Liver (tissue), 9 donors: ENCODE measurements around the gene PPFIBP1. TPM values are rescaled to one million over a fixed set of nuclear protein-coding genes. Genes with fewer than 3 reads are reported as not detected.

Source experiments
- DNase-seq: peaks from one replicate; pipeline ENCODE4 v3.0.0-alpha.2; 2017; ENCODE audit warnings: low spot score
- H3K27ac ChIP-seq, 2 donors: one replicate each; pipeline ENCODE4 v1.7.0; 2013; ENCODE audit warnings: inconsistent platforms in 2 of 2, low read length in 2 of 2, control low read depth in 1 of 2, low read depth in 1 of 2, mild to moderate bottlenecking in 1 of 2
- H3K27me3 ChIP-seq, 4 donors: one replicate each; pipeline versions ENCODE4 v1.6.1 to v1.7.0; 2013; ENCODE audit warnings: low read length in 3 of 4, inconsistent platforms in 1 of 4, mild to moderate bottlenecking in 1 of 4, moderate library complexity in 1 of 4; ENCODE audit not compliant: control insufficient read depth in 4 of 4, insufficient read depth in 4 of 4
- H3K36me3 ChIP-seq, 4 donors: one replicate each; pipeline versions ENCODE4 v1.6.1 to v1.7.0; 2013; ENCODE audit warnings: low read length in 3 of 4, mild to moderate bottlenecking in 3 of 4, low read depth in 1 of 4, moderate library complexity in 1 of 4; ENCODE audit not compliant: control insufficient read depth in 4 of 4, insufficient read depth in 3 of 4
- H3K4me1 ChIP-seq, 4 donors: one replicate each; pipeline versions ENCODE4 v1.6.1 to v1.7.0; 2013; ENCODE audit warnings: low read length in 3 of 4, mild to moderate bottlenecking in 3 of 4, moderate library complexity in 1 of 4; ENCODE audit not compliant: control insufficient read depth in 4 of 4, insufficient read depth in 4 of 4
- H3K4me3 ChIP-seq, 3 donors: one replicate each; pipeline versions ENCODE4 v1.6.1 to v1.7.0; 2013; ENCODE audit warnings: low read length in 3 of 3, control low read depth in 1 of 3, low read depth in 1 of 3, mild to moderate bottlenecking in 1 of 3
- H3K9ac ChIP-seq, 2 donors: one replicate each; pipeline ENCODE4 v1.7.0; 2013; ENCODE audit warnings: low read length in 2 of 2, mild to moderate bottlenecking in 2 of 2, moderate library complexity in 2 of 2, control low read depth in 1 of 2, low read depth in 1 of 2
- H3K9me3 ChIP-seq, 4 donors: one replicate each; pipeline versions ENCODE4 v1.6.1 to v1.7.0; 2013; ENCODE audit warnings: low read length in 3 of 4; ENCODE audit not compliant: control insufficient read depth in 4 of 4
- ATF3 ChIP-seq: IDR thresholded peaks from 2 replicates; pipeline ENCODE4 v1.6.1; 2016; ENCODE audit warnings: antibody characterized with exemption
- CTCF ChIP-seq: fragments of 150-350 bp; IDR thresholded peaks from 2 replicates; pipeline ENCODE4 v1.5.1; 2017; ENCODE audit warnings: improper control_type of control experiment, low read depth, low read length; ENCODE audit not compliant: missing input control
- FOXA1 ChIP-seq: IDR thresholded peaks from 2 replicates; pipeline ENCODE4 v1.6.1; 2016; ENCODE audit warnings: antibody characterized with exemption
- FOXA2 ChIP-seq: IDR thresholded peaks from 2 replicates; pipeline ENCODE4 v1.6.1; 2016; ENCODE audit warnings: antibody characterized with exemption
- GABPA ChIP-seq, 2 donors: IDR thresholded peaks in 1 of 2; conservative IDR thresholded peaks in 1 of 2; 2 replicates each; pipeline ENCODE4 v1.6.1; 2016; ENCODE audit warnings: antibody characterized with exemption in 2 of 2, mild to moderate bottlenecking in 1 of 2, moderate library complexity in 1 of 2
- HNF4A ChIP-seq, 2 donors: conservative IDR thresholded peaks; 2 replicates each; pipeline ENCODE4 v1.6.1; 2016; ENCODE audit warnings: antibody characterized with exemption in 2 of 2, mild to moderate bottlenecking in 2 of 2
- HNF4G ChIP-seq: IDR thresholded peaks from 2 replicates; pipeline ENCODE4 v1.6.1; 2016; ENCODE audit warnings: antibody characterized with exemption
- JUND ChIP-seq, 2 donors: IDR thresholded peaks; 2 replicates each; pipeline ENCODE4 v1.6.1; 2016; ENCODE audit warnings: antibody characterized with exemption in 2 of 2
- MAX ChIP-seq: IDR thresholded peaks from 2 replicates; pipeline ENCODE4 v1.6.1; 2016; ENCODE audit warnings: antibody characterized with exemption
- NR2F2 ChIP-seq: IDR thresholded peaks from 2 replicates; pipeline ENCODE4 v1.6.1; 2016; ENCODE audit warnings: antibody characterized with exemption
- RAD21 ChIP-seq, 2 donors: IDR thresholded peaks; 2 replicates each; pipeline ENCODE4 v1.6.1; 2016; ENCODE audit warnings: antibody characterized with exemption in 2 of 2, mild to moderate bottlenecking in 2 of 2
- REST ChIP-seq: IDR thresholded peaks from 2 replicates; pipeline ENCODE4 v1.6.1; 2016; ENCODE audit warnings: antibody characterized with exemption, mild to moderate bottlenecking
- SP1 ChIP-seq: IDR thresholded peaks from 2 replicates; pipeline ENCODE4 v1.6.1; 2018; ENCODE audit warnings: antibody characterized with exemption, mild to moderate bottlenecking
- ZBTB33 ChIP-seq: IDR thresholded peaks from 2 replicates; pipeline ENCODE4 v1.6.1; 2016; ENCODE audit warnings: antibody characterized with exemption
- WGBS: extraction: QIAGEN DNeasy Blood & Tissue Kit; methylation state at CpG from one replicate; pipeline ENCODE4 v1.1.7; 2013; 5-methylcytosine and 5-hydroxymethylcytosine counted together
- polyA plus RNA-seq, 2 donors: library from polyadenylated mRNA; stranded (reverse) in 1 of 2; unstranded in 1 of 2; fragments of 200-250 nt in 1 of 2; fragments of >200 nt in 1 of 2; fragmentation: Nextera tagmentation in 1 of 2; extraction: Ambion mirVana in 1 of 2; gene quantifications; one replicate each; pipeline versions ENCODE4 v1.2.1 to v1.2.3, GENCODE V29; 2013 to 2015
- total RNA-seq, 2 donors: library from RNA; depleted of rRNA; stranded (reverse); fragments of >200 nt; gene quantifications; one replicate each; pipeline ENCODE4 v1.2.3, GENCODE V29; 2014
- donor health status: healthy.
- donor health status: healthy.
- donor health status: healthy.
- donor health status: healthy.
- donor health status: healthy.

PPFIBP1 gene
- total and polyA plus RNA-seq, 4 donors: 10.5 to 65.8 (median 17.4) TPM

GRCh38 chr12:27491226-27491625, 32.8 kb upstream of the PPFIBP1 start:
- no peaks in the 10 kb centered on the region for H3K36me3 ChIP-seq
- peaks cover 0 to 4% (median 3%) of the 10 kb centered on the region in 4 donors for H3K4me1 ChIP-seq
- no peak overlapping the region for H3K4me3 ChIP-seq
- 34% methylated on average over 2 of the region's 2 CpGs for whole genome bisulfite sequencing
- H3K27me3 ChIP-seq: no peaks in the 10 kb centered on the region
- DNase-seq: no peak
- H3K27ac ChIP-seq: no peak overlapping the region
- no peaks in the 10 kb centered on the region for H3K9me3 ChIP-seq
- peak overlapping the region in 1 of 2 donors; percentile 50 for H3K9ac ChIP-seq
- TF ChIP-seq FOXA2 (peak; percentile 37), HNF4A (conservative IDR thresholded peaks at IDR 0.05) (peak in 1 of 2 donors; percentile 12), JUND (IDR thresholded peaks at IDR 0.05) (no peak)

- Histone ChIP-seq H3K4me1 (peaks cover 0 to 4% (median 3%) of the 10 kb centered on the region in 4 donors), H3K4me3 (no peak overlapping the region), H3K27me3 (no peaks in the 10 kb centered on the region), H3K36me3 (no peaks in the 10 kb centered on the region), H3K9ac (no peak overlapping the region), H3K9me3 (no peaks in the 10 kb centered on the region), H3K27ac (no peak overlapping the region)
- DNase-seq: no peak
- 84% methylated on average over 6 of the region's 6 CpGs for WGBS
- TF ChIP-seq CTCF: no peak
- TF ChIP-seq NR2F2: no peak
- TF ChIP-seq JUND (IDR thresholded peaks at IDR 0.05): no peak
- no peak for TF ChIP-seq MAX
- no peak for TF ChIP-seq SP1
- no peak for TF ChIP-seq GABPA (IDR thresholded peaks at IDR 0.05 in 1 of 2, conservative IDR thresholded peaks at IDR 0.05 in 1 of 2)
- TF ChIP-seq FOXA1: no peak
- no peak for TF ChIP-seq REST
- no peak for TF ChIP-seq ZBTB33
- TF ChIP-seq ATF3: no peak
- no peak for TF ChIP-seq FOXA2
- no peak for TF ChIP-seq RAD21 (IDR thresholded peaks at IDR 0.05)
- TF ChIP-seq HNF4A (conservative IDR thresholded peaks at IDR 0.05): no peak
- TF ChIP-seq HNF4G: no peak
These were observed 30.6 kb upstream of the PPFIBP1 start for GRCh38 chr12:27493260-27493940.
